ENCODE measurements around the gene HNRNPDL.
"Not testable (repeated sequence)": the region's sequence is repeated elsewhere in the genome, so short reads cannot be mapped to it uniquely, and the experiment has no call there.

HNRNPDL gene

GRCh38 chr4:82430193-82430963, at the start of gene HNRNPDL, which contains the start of gene ENOPH1:
HNRNPDL (minus strand) TSS chr4:82430462; CDS start chr4:82429690, 772 bp downstream.
ENOPH1 (plus strand) TSS chr4:82430590; CDS start chr4:82430830, 240 bp downstream.
- peak; percentile 85 for DNase-seq

GRCh38 chr4:82479562-82479961, 49.3 kb upstream of the HNRNPDL start:
- DNase-seq = no peak

GRCh38 chr4:82477469-82477868, 47.2 kb upstream of the HNRNPDL start:
- not testable (repeated sequence) for DNase-seq

- not testable (repeated sequence) for DNase-seq
These were observed 45.7 kb upstream of the HNRNPDL start for GRCh38 chr4:82475931-82476330.

- DNase-seq = no peak
These were observed 43.4 kb upstream of the HNRNPDL start for GRCh38 chr4:82473621-82474164.

GRCh38 chr4:82473080-82473479, 42.8 kb upstream of the HNRNPDL start:
- not testable (repeated sequence) for DNase-seq

GRCh38 chr4:82469791-82470345, 39.6 kb upstream of the HNRNPDL start:
- DNase-seq = no peak

- DNase-seq = no peak
These were observed 37.2 kb upstream of the HNRNPDL start for GRCh38 chr4:82467471-82467870.

- DNase-seq = no peak
These were observed 33.0 kb upstream of the HNRNPDL start for GRCh38 chr4:82463221-82463620.

- no peak for DNase-seq
These were observed 32.2 kb upstream of the HNRNPDL start for GRCh38 chr4:82462415-82462831.

- DNase-seq = no peak
These were observed 31.4 kb upstream of the HNRNPDL start for GRCh38 chr4:82461710-82462109.

- DNase-seq = no peak
These were observed 28.5 kb upstream of the HNRNPDL start for GRCh38 chr4:82458729-82459128.

- no peak for DNase-seq
These were observed 27.0 kb upstream of the HNRNPDL start for GRCh38 chr4:82457266-82457665.

GRCh38 chr4:82452026-82452425, 21.8 kb upstream of the HNRNPDL start:
- DNase-seq = no peak

- no peak for DNase-seq
These were observed 20.9 kb upstream of the HNRNPDL start for GRCh38 chr4:82450966-82451755.

GRCh38 chr4:82447886-82448285, 17.6 kb upstream of the HNRNPDL start:
- no peak for DNase-seq

- no peak for DNase-seq
These were observed 8.8 kb upstream of the HNRNPDL start for GRCh38 chr4:82439088-82439487.

- DNase-seq = no peak
These were observed 7.2 kb upstream of the HNRNPDL start for GRCh38 chr4:82437285-82438005.

GRCh38 chr4:82436780-82437179, 6.5 kb upstream of the HNRNPDL start:
- DNase-seq = no peak

- DNase-seq = no peak
These were observed 5.9 kb upstream of the HNRNPDL start for GRCh38 chr4:82436130-82436529.

- DNase-seq = no peak
These were observed 4.7 kb upstream of the HNRNPDL start for GRCh38 chr4:82434949-82435348.

GRCh38 chr4:82433791-82434190, 3.5 kb upstream of the HNRNPDL start:
- no peak for DNase-seq

GRCh38 chr4:82432596-82432995, 2.3 kb upstream of the HNRNPDL start:
- DNase-seq = no peak

Data from NCI-H187 treated with DMSO at 0.1 percent for 48 hours (cell line).